HG03139 (cell line): Measurements from ENCODE around the gene HHATL.

Source experiments
- ATAC-seq: cut with Tn5 transposase; IDR thresholded peaks from one replicate; pipeline ENCODE4 v1.9.1; 2021; ENCODE audit not compliant: unreplicated experiment

HHATL gene

DNA sequence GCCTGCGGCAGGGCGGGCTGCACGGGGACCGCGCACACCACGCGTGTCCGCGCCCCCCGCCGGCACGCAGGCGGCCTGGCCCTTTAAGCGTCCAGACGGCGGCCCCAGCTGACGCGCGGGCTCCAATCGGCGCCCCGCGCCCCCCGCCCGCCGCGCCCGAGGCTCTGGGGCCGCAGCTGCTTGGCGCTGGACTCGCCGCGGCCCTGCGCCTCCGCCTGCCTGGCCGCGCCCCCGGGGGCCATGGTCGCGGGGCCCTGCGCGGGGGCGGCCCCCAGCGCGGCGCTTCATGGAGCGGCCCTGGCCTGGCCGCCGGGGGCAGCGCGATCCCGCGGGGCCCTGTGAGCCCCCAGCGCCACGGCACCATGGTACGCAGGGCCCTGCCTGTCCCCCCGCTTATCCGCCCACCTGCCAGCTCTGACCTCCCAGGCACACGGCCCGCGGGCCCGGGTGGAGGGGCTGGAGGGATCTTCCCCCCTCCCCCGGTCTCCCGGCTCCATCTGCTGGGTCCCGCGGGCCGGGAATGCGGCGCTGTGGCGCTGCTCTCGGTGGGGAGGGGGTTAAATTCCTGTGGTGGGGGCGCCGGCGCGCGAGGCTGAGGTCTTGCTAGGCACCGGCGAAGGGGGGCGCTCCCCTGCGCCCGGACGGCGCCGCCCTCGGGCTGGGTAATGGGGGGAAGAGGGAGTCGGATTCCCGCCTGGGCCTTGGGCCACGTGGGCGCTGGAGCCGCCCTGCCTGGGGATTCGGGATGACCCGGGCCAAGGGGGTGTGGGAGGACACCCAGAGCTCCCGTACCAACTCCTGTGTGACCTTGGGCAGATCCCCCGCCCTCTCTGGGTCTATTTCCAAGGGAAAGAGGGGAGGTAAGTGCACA, 48.0 kb downstream of the HHATL start:
- ATAC-seq, result no peak

DNA sequence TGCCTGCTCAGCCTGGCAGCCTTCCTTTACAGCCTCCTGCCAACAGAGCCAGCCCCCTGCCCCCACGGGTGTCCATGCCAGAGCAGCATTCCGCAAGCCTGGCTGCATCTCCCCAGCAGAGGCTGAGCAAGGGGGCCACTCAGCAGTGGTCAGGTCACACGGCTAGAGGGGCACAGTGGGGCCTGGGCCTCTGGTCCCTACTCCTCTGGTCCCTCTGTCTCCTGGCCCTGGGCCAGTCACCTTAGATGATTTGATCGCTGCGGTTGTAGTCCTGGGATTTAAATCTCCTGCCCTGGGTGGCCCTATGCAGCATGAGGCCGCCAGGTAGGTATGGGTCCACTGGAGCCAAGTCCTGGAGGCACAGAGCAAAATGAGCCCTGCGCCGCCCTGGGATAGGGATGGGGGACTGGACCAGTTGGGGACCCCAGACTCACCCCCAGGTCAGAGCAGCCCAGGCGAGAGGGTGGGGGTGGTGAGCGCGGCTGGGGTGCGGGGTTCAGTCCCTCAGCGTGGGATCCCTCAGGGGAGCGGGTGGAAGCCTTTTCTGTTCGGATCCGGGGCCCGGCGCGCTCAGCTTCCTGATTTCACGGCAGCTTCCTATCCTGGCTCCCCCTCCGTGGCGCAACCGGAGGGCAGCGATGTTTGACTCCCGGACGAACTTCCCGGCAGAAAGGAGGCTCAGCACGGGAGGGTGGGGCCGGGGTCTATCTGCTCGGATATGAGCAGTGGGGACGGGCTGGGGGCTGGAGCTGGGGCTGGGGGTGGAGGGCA, 48.9 kb downstream of the HHATL start, which contains the start of gene ZBTB47:
Gene ZBTB47 (plus strand): TSS at position 138 of the 771 bp plus-strand sequence. CDS start 4,659 bp downstream, outside the sequence.
- no peak for ATAC-seq

DNA sequence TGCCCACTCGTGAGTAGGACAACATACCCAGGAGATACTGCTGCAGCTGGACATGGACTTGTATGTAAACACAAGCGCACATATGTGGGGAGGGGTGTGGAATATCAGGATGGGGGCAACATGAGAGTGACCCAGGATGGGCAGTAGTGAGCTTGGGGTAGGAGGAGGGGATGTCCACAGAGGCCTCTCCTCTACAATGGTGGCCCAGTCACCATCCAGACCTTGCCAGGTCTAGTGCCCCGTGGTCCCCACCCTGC, 49.4 kb downstream of the HHATL start:
- no peak for ATAC-seq

DNA sequence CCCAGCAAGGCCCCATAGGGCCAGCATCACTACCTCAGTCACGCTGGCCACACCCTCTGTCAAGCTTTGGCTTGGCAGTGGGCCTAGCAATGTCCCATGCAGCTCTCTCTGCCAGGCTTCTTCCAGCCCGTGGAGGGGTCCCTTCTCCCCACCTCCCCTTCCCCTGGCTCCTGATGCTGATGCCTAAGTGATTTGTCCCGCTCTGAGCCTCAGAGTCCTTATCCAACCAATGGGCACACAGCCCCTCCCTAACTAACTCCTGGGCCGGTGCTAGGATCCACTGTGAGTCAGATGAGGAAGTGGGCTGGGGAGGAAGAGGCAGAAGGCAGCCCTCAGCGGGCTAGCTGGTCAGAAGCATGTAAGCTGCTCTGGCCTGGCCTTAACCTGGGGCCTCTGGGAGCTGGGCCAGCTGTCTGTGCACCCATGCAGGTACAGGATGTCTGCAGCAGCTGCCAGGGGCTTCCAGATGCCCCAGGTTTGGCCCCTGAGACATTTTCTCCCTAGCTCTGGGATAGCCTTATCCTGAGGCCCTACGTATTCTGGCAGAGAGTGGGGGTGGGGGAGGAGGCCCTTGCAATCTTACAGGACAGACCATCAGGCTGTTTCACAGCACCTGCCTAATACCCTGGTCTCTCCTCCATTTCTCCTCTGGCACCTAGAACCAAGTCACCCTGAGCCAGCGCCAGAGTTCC, 49.8 kb downstream of the HHATL start:
- peak; percentile 59 for ATAC-seq

DNA sequence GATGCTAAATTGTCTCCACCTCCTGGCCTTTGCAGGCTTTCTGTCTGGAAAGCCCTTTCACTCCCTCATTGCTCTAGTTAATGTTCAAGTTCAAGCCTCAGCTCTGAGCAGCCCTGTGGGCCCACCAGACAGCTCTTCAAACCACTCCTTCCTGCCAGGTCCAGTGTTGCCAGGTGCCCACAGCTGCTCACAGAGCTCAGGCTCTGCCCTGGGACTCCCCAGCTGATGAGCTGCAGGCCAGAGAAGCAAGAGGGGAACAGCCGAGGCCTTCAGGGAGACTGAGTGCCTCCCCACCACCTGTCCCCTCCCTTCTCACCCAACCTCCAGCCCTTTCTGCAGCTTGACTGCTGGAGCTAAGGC, 50.4 kb downstream of the HHATL start:
- ATAC-seq, result peak; percentile 11

DNA sequence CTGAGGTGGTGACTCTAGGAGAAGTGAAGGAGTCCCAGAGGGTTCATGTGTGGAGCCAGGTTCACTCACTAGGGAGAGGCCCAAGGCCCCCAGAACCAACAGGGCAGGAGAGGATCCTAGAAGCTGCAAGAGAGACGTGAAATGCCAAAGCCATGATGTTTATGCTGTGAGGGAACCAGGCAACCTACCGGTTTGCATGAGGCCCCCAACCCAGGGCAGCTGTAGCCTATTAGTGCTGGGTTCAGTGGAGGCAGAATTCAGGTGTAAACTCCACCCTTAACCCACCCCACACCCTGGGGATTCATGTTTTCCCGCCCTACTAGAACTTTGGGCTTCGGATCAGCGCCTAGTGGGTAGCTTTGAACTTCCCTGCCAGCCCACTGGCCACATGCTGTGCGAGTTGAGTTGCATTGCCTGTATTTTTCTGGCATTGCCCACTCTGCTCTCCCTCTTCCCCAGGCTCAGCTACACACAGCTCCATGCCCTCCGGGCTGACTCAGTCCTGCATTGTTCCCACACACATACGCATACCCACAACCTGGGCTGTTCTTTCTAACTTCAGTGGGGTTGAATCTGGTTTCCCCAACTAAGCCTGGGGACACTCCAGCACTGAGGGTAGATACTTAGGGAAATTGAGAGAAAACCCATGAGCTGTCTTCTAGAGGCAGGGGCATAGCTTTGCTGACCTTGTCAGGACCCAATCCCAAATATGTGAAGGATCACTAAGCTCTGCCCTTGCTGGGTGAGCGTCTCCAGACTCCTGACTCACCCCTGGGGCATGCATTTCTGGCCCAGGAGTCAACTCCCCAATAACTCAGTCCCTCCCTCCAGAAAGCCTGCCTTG, 51.1 kb downstream of the HHATL start:
- no peak for ATAC-seq

GRCh38 chr3:42649783-42650182, 52.8 kb downstream of the HHATL start:
- no peak for ATAC-seq

GRCh38 chr3:42649006-42649405, 53.6 kb downstream of the HHATL start:
- no peak for ATAC-seq

- ATAC-seq, result no peak
Measured at GRCh38 chr3:42647821-42648459, 54.7 kb downstream of the HHATL start.
